ENCODE measurements around the gene GPR39.

GPR39 gene

GRCh38 chr2:132415256-132415914 lies 1.2 kb upstream of the GPR39 start:
- peak; percentile 46 for DNase-seq

- peak; percentile 97 for DNase-seq
These were observed 486 bp upstream of the GPR39 start for GRCh38 chr2:132415915-132416722.

- no peak for DNase-seq
These were observed 928 bp downstream of the GPR39 start for GRCh38 chr2:132417430-132418035.

GRCh38 chr2:132419235-132419634 lies 2.6 kb downstream of the GPR39 start:
- DNase-seq = no peak

- no peak for DNase-seq
These were observed 3.3 kb downstream of the GPR39 start for GRCh38 chr2:132419941-132420340.

- DNase-seq = no peak
These were observed 4.5 kb downstream of the GPR39 start for GRCh38 chr2:132420816-132421805.

- DNase-seq = no peak
These were observed 6.1 kb downstream of the GPR39 start for GRCh38 chr2:132422736-132423135.

- DNase-seq = no peak
These were observed 8.0 kb downstream of the GPR39 start for GRCh38 chr2:132424526-132425121.

GRCh38 chr2:132426033-132426432 lies 9.4 kb downstream of the GPR39 start:
- DNase-seq = no peak

GRCh38 chr2:132426656-132427055 lies 10.1 kb downstream of the GPR39 start:
- DNase-seq = no peak

GRCh38 chr2:132429351-132429750 lies 12.7 kb downstream of the GPR39 start:
- DNase-seq = no peak

GRCh38 chr2:132429941-132430573 lies 13.5 kb downstream of the GPR39 start:
- no peak for DNase-seq

- no peak for DNase-seq
These were observed 14.3 kb downstream of the GPR39 start for GRCh38 chr2:132430895-132431294.

- DNase-seq = no peak
These were observed 21.5 kb downstream of the GPR39 start for GRCh38 chr2:132437852-132438669.

- peak; percentile 94 for DNase-seq
These were observed 22.1 kb downstream of the GPR39 start for GRCh38 chr2:132438691-132439090.

GRCh38 chr2:132439703-132440398 lies 23.2 kb downstream of the GPR39 start:
- peak; percentile 22 for DNase-seq

GRCh38 chr2:132441051-132441450 lies 24.4 kb downstream of the GPR39 start:
- no peak for DNase-seq

GRCh38 chr2:132442278-132442677 lies 25.7 kb downstream of the GPR39 start:
- no peak for DNase-seq

- no peak for DNase-seq
These were observed 26.5 kb downstream of the GPR39 start for GRCh38 chr2:132443106-132443505.

GRCh38 chr2:132446444-132446843 lies 29.8 kb downstream of the GPR39 start:
- no peak for DNase-seq

Data from fibroblast of skin of right quadriceps (primary cell).